ACHN (cell line): ENCODE data around the gene GALNT17.

Experiments
- DNase-seq: peaks from one replicate; pipeline ENCODE4 v3.0.0-alpha.2; 2015
- in situ Hi-C: cut with HindIII; loops from 2 replicates; pipeline ENCODE4 v1.10.0; 2017; ENCODE audit warnings: low sequenced_read_pairs, low pct_ligation_motif_present, low pct_unique_long_range_greater_than_20kb

Gene GALNT17

DNA sequence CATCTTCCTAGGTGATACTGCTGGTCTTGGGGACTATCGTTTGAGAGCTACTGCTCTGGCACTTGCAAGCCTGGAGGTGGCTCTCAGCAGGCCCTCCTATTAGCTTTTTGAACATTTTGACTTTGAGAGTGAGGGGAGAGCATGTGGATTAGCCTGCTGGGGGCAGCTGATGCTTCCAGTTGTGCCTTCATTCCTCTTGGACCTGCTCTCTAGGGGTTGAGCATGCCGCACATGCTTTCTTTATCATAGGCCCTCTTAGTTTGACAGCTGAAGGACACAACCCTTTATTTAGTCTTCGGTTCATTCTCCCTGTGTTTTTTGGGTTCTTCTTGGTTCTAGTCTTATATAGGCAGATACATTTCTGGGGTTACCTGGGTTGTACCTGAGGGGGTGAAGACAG is 132.1 kb downstream of the GALNT17 start:
- in situ Hi-C loops: no loop called here
- no peak for DNase-seq

GRCh38 chr7:71266912-71267311 is 135.0 kb downstream of the GALNT17 start:
- in situ Hi-C loops: no loop called here
- DNase-seq: no peak

DNA sequence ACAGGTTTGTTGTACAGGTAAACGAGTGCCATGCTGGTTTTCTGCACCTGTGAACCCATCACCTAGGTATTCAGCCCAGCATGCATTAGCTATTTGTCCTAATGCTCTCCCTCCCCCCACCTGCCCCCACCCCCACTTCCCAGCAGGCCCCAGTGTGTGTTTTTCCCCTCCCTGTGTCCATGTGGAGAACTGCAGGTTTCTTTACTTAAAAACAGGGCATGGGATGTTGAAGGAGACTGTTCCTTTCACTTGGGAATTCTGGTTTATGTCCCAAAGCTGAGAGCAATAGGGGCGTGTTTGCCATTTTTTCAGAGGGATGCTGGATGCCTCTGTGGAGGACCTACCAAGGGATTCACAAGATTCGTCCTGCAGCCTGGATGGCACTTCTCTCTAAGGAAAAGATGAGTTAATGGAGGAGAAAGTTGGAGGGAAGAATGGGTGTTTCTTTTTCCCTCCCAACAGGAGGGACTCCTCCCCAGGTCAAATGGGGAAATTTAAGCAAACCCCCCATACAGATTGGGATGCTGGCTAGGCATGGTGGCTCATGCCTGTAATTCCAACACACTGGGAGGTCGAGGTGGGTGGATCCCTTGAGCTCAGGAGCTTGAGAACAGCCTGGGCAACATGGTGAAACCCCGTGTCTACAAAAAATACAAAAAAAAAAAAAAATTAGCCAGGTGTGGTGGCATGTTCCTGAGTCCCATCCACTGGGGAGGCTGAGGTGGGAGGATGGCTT is 136.0 kb downstream of the GALNT17 start:
- DNase-seq: no peak
- in situ Hi-C loops: no loop called here

- no peak for DNase-seq
- in situ Hi-C loops: no loop called here
Measured at GRCh38 chr7:71270558-71270957, 138.6 kb downstream of the GALNT17 start.

GRCh38 chr7:71271203-71271602 is 139.3 kb downstream of the GALNT17 start:
- in situ Hi-C loops: no loop called here
- DNase-seq: no peak

DNA sequence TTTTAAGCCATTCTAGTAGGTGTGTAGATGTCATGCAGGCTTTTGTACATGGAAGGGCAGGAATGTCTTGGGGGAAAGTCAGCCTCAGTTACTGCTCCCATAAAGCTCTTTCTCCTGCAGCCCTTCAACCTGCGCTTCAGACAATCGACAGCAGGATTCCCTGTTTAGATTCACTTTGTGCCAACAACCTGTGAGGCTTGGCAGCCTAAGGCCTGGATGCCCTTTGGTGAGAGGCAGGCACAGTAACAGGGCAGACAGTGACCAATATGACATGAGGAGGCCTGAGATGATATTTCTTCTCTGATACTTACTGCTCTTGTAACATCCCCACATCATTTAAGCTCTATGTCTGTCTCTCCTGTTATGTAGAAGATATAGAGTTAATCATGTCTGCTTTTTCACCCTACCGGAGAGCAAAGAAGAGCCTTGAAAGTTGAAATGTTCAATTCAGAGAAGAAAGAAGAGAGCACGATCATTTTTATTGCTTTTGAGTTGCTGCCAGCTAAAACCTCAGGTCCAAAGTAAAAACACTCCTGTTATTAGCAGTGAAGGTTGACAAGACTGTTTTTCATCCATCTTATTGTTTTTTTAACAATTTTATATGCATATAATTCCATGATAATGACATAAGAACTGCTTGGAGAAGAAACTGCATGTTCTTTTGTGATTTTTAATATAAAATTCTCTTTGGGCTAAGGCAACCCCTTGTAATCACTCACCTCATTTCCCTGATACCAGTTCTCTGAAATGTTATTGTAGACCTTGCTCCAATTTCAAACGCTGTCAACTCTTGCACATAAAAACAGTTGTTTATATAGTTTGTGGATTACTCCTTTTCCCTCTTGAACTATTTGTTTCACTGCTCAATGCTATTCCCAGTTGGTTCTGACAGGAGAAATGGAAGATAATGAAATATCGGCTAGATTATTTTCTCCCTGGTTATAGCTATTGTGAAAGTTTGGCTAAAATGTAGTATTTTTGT is 140.9 kb downstream of the GALNT17 start:
- in situ Hi-C loops: no loop called here
- no peak for DNase-seq

DNA sequence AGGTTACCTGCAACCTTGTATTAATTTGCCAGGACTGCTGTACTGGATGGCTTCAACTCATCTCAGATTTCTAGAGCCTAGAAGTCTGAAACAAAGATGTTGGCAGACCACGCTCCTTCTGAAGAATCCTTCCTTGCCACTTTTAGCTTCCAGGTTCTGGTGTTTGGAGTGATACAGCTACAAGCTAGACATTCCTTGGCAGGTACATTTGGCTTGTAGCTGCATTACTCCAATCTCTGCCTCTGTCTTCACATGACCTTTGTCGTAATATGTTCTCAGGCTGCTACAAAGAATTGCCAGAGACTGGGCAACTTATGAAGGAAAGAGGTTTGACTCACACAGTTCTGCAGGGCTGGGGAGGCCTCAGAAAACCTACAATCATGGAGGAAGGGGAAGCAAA is 146.3 kb downstream of the GALNT17 start:
- DNase-seq: no peak
- in situ Hi-C loops: no loop called here

DNA sequence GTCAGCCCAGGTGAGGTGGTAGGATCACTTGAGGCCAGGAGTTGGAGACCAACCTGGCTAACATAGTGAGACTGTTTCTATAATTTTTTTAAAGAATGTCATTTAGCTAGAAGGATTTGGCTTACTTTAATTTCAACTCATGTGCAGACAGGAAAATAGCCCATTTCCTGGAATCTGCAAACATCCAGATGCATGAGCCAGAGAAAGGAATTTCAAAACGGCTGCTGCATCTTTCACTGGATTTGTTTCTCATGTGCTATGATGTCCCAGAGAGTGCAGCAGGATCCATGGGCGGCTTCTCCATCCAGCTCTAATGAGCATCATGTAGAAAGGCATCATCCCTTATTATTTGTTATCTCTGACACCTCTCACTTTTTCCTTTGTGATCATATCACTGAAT is 149.3 kb downstream of the GALNT17 start:
- in situ Hi-C loops: no loop called here

GRCh38 chr7:71283802-71284201 is 151.9 kb downstream of the GALNT17 start:
- DNase-seq: no peak
- in situ Hi-C loops: no loop called here

More for the DNA sequence above, 149.3 kb downstream of the GALNT17 start:
- no peak for DNase-seq

DNA sequence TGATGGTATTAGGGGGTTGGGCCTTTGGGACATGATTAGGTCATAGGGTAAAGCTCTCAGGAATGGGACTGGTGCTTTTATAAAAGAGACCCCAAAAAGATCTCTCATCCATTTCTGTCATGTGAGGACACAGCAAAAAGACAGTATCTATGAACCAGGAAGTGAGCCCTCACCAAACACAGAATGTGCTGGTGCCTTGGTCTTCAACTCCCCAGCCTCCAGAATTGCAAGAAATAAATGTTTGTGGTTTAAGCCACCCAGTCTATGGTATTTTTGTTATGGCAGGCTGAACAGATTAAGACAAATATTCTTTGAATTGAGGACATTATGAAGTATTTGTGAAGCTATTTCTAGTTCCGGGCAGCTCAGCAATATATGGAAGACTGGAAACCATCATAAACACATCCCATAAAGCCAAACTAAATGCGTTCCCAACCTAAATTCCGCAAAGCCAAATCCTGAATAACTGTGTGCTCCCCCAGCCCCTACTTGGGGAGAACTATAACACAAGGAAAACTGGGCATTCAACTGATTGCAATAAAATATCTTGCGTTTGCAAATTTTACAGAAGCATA is 153.7 kb downstream of the GALNT17 start:
- no peak for DNase-seq
- in situ Hi-C loops: no loop called here

GRCh38 chr7:71286336-71286735 is 154.4 kb downstream of the GALNT17 start:
- in situ Hi-C loops: no loop called here

DNA sequence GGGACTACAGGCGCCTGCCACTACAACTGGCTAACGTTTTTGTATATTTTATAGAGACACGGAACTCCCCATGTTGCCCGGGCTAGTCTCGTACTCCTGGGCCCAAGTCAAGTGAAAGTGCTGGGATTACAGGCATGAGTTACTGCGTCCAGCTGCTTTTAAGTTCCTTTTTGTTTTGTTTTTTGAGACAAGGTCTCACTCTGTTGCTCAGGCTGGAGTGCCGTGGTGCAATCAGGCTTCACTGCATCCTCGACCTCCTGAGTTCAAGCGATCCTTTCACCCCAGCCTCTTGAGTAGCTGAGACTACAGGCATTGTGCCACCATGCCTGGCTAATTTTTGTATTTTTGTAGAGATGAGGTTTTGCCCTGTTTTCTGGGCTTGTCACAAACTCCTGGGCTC is 155.0 kb downstream of the GALNT17 start:
- in situ Hi-C loops: no loop called here
- DNase-seq: no peak

More at GRCh38 chr7:71286336-71286735, 154.4 kb downstream of the GALNT17 start:
- DNase-seq: no peak

DNA sequence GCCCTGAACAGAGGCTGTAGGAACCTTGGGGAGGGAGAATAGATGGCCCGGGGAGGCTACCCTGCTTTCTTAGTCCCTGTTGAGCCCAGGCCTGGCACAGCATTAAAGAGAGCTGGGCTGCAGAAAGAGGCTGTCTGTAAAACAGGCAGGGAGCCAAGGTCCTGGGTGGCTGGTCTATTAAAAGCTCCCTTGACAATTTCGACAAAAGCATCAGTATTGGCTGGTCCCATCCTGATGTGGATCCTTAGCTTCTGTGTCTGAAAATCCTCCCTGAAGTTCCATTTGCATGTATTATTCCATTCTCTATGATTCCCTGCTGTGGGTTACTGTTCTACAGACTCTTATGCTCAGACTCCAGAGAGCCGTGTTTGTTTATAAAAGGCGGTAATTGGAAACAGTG is 158.5 kb downstream of the GALNT17 start:
- in situ Hi-C loops: no loop called here
- no peak for DNase-seq

DNA sequence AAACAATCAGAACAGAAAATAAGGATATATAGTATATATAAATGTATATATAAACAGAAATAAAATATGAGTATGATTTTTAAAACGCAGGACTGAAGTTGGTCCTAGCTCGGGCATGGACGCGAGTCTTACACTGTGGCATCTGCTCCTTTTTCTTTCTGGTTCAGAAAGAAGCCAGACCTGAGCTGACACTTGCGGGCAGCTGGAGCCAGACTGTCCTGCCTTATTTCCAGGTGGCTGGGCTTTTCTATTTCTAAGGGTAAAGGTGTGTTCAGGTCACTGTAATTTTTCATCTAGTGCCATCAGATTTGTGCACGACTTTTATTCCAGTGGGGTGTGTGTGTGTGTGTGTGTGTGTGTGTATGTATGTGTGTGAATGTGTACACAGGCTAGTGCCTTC is 166.4 kb downstream of the GALNT17 start:
- in situ Hi-C loops: no loop called here
- no peak for DNase-seq

GRCh38 chr7:71300086-71300485 is 168.1 kb downstream of the GALNT17 start:
- no peak for DNase-seq
- in situ Hi-C loops: no loop called here

- in situ Hi-C loops: no loop called here
- DNase-seq: no peak
Measured at GRCh38 chr7:71300603-71301002, 168.7 kb downstream of the GALNT17 start.

DNA sequence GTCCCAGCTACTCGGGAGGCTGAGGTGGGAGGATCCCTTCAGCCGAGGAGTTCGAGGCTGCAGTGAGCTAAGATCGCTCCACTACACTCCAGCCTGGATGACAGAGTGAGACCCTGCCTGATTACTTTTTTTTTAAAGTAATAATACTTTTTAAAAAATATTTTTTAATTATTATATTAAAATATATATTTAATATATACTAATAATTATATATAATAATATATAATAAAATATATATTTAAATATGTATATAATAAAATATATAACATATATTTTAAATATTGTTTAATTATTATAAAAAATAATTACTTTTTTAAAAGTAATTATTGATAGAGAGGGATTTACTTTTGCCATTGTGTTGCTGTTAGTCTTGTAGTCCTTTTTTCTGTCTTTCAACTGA is 169.2 kb downstream of the GALNT17 start:
- no peak for DNase-seq
- in situ Hi-C loops: no loop called here

- no peak for DNase-seq
- in situ Hi-C loops: no loop called here
Measured at GRCh38 chr7:71303566-71303965, 171.6 kb downstream of the GALNT17 start.

DNA sequence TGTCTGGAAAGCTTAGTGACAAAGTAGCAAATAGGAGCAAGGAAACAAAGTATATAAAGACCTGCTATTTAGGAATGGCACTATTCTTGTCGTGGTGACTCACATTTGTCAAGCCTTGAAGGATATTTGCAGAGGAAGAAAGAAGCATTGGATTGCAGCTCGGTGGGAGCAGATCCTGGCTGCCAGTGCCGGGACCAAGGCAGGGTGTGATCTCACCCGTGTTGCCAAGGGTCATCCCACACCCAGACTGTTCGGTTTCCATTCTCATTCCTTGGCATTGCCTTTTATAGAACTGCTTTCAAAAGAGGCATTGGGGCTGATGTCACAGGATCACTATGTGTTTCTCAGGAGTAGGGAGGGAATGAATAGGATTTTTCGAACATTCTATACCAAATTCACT is 176.2 kb downstream of the GALNT17 start:
- no peak for DNase-seq
- in situ Hi-C loops: no loop called here
